HFF-Myc (cell line): Measurements from ENCODE around the gene ATMIN.

Source experiments
- DNase-seq: peaks from one replicate; pipeline ENCODE4 v3.0.0-alpha.2; 2011; ENCODE audit warnings: low read depth; ENCODE audit errors: extremely low read depth
- H3K4me3 ChIP-seq: replicated peaks from 2 replicates; pipeline ENCODE4 v1.5.1; 2011; ENCODE audit warnings: low read depth, mild to moderate bottlenecking, control low read depth, low read length
- CTCF ChIP-seq: IDR thresholded peaks from 2 replicates; pipeline ENCODE4 v1.5.1; 2012; ENCODE audit warnings: mild to moderate bottlenecking, low read depth, low read length, control low read depth; ENCODE audit errors: missing control alignments

ATMIN gene

GRCh38 chr16:80997139-80997798 is 38.4 kb upstream of the ATMIN start:
- DNase-seq = no peak
- H3K4me3 ChIP-seq = no peak overlapping the region
- no peak for TF ChIP-seq CTCF

- no peak overlapping the region for H3K4me3 ChIP-seq
- no peak for DNase-seq
- no peak for TF ChIP-seq CTCF
Observed at GRCh38 chr16:80997964-80998620, 37.5 kb upstream of the ATMIN start.

- no peak for DNase-seq
- no peak for TF ChIP-seq CTCF
- no peak overlapping the region for H3K4me3 ChIP-seq
Observed at GRCh38 chr16:81000873-81001272, 34.8 kb upstream of the ATMIN start.

GRCh38 chr16:81001330-81001729 is 34.3 kb upstream of the ATMIN start:
- no peak for DNase-seq
- no peak overlapping the region for H3K4me3 ChIP-seq
- no peak for TF ChIP-seq CTCF

- no peak overlapping the region for H3K4me3 ChIP-seq
- TF ChIP-seq CTCF = no peak
- no peak for DNase-seq
Observed at GRCh38 chr16:81003064-81003463, 32.6 kb upstream of the ATMIN start.

- no peak for DNase-seq
- peak overlapping the region; percentile 94 for H3K4me3 ChIP-seq
- no peak for TF ChIP-seq CTCF
Observed at GRCh38 chr16:81003610-81004460, 31.8 kb upstream of the ATMIN start.
